Measurements from ENCODE around the gene IL1RAPL1. TPM values are rescaled to one million over a fixed set of nuclear protein-coding genes. Genes with fewer than 3 reads are reported as not detected.
A peak's percentile ranks its signal among the peaks of the same experiment; 100 is the strongest.

The IL1RAPL1 gene
- total RNA-seq, 1 donor from 2014 or later = not detected

GRCh38 chrX:29491659-29492058, 904.4 kb downstream of the IL1RAPL1 start:
- DNase-seq (ENCODE audit: low read depth) = no peak
- Histone ChIP-seq H3K27me3 (ENCODE audit: control insufficient read depth, insufficient read depth, low read length) (no peaks in the 10 kb centered on the region), H3K36me3 (ENCODE audit: control insufficient read depth, insufficient read depth, low read length) (no peaks in the 10 kb centered on the region), H3K4me3 (ENCODE audit: low read depth, low read length) (no peak overlapping the region)
- FAIRE-seq = no peak
- no peak for TF ChIP-seq CTCF (IDR thresholded peaks at IDR 0.05; ENCODE audit: insufficient read depth, low read length, severe bottlenecking)

- no peak for TF ChIP-seq CTCF (IDR thresholded peaks at IDR 0.05; ENCODE audit: insufficient read depth, low read length, severe bottlenecking)
- Histone ChIP-seq H3K4me3 (ENCODE audit: low read depth, low read length) (no peak overlapping the region), H3K36me3 (ENCODE audit: control insufficient read depth, insufficient read depth, low read length) (no peaks in the 10 kb centered on the region), H3K27me3 (ENCODE audit: control insufficient read depth, insufficient read depth, low read length) (no peaks in the 10 kb centered on the region)
- FAIRE-seq (no peak), DNase-seq (ENCODE audit: low read depth) (no peak)
These were observed 909.5 kb downstream of the IL1RAPL1 start for GRCh38 chrX:29496636-29497180.

GRCh38 chrX:29506729-29507128, 919.5 kb downstream of the IL1RAPL1 start:
- Histone ChIP-seq H3K36me3 (ENCODE audit: control insufficient read depth, insufficient read depth, low read length) (no peaks in the 10 kb centered on the region), H3K27me3 (ENCODE audit: control insufficient read depth, insufficient read depth, low read length) (no peaks in the 10 kb centered on the region), H3K4me3 (ENCODE audit: low read depth, low read length) (no peak overlapping the region)
- TF ChIP-seq CTCF (IDR thresholded peaks at IDR 0.05; ENCODE audit: insufficient read depth, low read length, severe bottlenecking) = no peak
- FAIRE-seq (no peak), DNase-seq (ENCODE audit: low read depth) (no peak)

GRCh38 chrX:29518100-29518499, 930.9 kb downstream of the IL1RAPL1 start:
- Histone ChIP-seq H3K27me3 (ENCODE audit: control insufficient read depth, insufficient read depth, low read length) (no peaks in the 10 kb centered on the region), H3K4me3 (ENCODE audit: low read depth, low read length) (no peak overlapping the region), H3K36me3 (ENCODE audit: control insufficient read depth, insufficient read depth, low read length) (no peaks in the 10 kb centered on the region)
- FAIRE-seq = no peak
- no peak for DNase-seq (ENCODE audit: low read depth)
- no peak for TF ChIP-seq CTCF (IDR thresholded peaks at IDR 0.05; ENCODE audit: insufficient read depth, low read length, severe bottlenecking)

- FAIRE-seq (no peak), DNase-seq (ENCODE audit: low read depth) (no peak)
- H3K27me3 ChIP-seq (ENCODE audit: control insufficient read depth, insufficient read depth, low read length) = no peaks in the 10 kb centered on the region
- TF ChIP-seq CTCF (IDR thresholded peaks at IDR 0.05; ENCODE audit: insufficient read depth, low read length, severe bottlenecking) = no peak
- no peak overlapping the region for H3K4me3 ChIP-seq (ENCODE audit: low read depth, low read length)
- no peaks in the 10 kb centered on the region for H3K36me3 ChIP-seq (ENCODE audit: control insufficient read depth, insufficient read depth, low read length)
These were observed 941.0 kb downstream of the IL1RAPL1 start for GRCh38 chrX:29528281-29528680.

GRCh38 chrX:29530501-29530900, 943.3 kb downstream of the IL1RAPL1 start:
- no peaks in the 10 kb centered on the region for H3K36me3 ChIP-seq (ENCODE audit: control insufficient read depth, insufficient read depth, low read length)
- no peaks in the 10 kb centered on the region for H3K27me3 ChIP-seq (ENCODE audit: control insufficient read depth, insufficient read depth, low read length)
- DNase-seq (ENCODE audit: low read depth) (peak; percentile 71), FAIRE-seq (no peak)
- no peak for TF ChIP-seq CTCF (IDR thresholded peaks at IDR 0.05; ENCODE audit: insufficient read depth, low read length, severe bottlenecking)
- H3K4me3 ChIP-seq (ENCODE audit: low read depth, low read length) = no peak overlapping the region

All from bronchial epithelial cell (primary cell).